Measurements from ENCODE around the gene WWC1. TPM values are rescaled to one million over a fixed set of nuclear protein-coding genes. Genes with fewer than 3 reads are reported as not detected.
A peak's percentile ranks its signal among the peaks of the same experiment; 100 is the strongest.

Gene WWC1
- total and polyA plus RNA-seq, 2 experiments from 2014 or later, result 6.0 to 9.7 TPM

DNA sequence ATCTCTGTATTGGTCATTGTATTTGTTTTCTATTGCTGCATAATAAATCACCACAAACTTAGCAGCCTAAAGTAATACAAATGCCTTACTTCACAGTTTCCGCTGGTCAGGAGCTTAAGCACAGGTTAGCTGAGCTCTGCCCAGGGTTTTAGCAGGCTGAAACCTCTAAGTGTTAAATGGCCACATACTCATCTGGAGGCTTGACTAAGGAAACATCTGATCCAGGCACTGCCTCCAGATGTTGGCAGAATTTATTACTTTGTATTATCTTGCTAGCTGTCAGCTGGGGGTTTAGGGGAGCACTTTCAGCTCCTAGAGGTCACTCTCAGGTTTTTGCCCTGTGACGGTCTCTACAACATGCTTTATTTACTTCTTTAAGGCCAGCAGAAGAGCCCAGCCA, 171.6 kb downstream of the WWC1 start:
- Histone ChIP-seq H3K27ac (no peak overlapping the region), H3K4me3 (no peak overlapping the region), H3K9me3 (ENCODE audit: low read depth) (no peaks in the 10 kb centered on the region), H3K4me1 (ENCODE audit: low read depth) (no peaks in the 10 kb centered on the region), H3K36me3 (no peaks in the 10 kb centered on the region), H3K27me3 (no peaks in the 10 kb centered on the region)
- TF ChIP-seq, protein P1, sequence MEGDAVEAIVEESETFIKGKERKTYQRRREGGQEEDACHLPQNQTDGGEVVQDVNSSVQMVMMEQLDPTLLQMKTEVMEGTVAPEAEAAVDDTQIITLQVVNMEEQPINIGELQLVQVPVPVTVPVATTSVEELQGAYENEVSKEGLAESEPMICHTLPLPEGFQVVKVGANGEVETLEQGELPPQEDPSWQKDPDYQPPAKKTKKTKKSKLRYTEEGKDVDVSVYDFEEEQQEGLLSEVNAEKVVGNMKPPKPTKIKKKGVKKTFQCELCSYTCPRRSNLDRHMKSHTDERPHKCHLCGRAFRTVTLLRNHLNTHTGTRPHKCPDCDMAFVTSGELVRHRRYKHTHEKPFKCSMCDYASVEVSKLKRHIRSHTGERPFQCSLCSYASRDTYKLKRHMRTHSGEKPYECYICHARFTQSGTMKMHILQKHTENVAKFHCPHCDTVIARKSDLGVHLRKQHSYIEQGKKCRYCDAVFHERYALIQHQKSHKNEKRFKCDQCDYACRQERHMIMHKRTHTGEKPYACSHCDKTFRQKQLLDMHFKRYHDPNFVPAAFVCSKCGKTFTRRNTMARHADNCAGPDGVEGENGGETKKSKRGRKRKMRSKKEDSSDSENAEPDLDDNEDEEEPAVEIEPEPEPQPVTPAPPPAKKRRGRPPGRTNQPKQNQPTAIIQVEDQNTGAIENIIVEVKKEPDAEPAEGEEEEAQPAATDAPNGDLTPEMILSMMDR (IDR thresholded peaks at IDR 0.05; ENCODE audit: low read depth, low read length), result no peak
- DNase-seq (ENCODE audit: low read depth in 1 of 2, low spot score in 1 of 2), result no peak

GRCh38 chr5:168464214-168464613, 172.8 kb downstream of the WWC1 start:
- Histone ChIP-seq H3K36me3 (no peaks in the 10 kb centered on the region), H3K4me1 (ENCODE audit: low read depth) (no peaks in the 10 kb centered on the region), H3K27ac (no peak overlapping the region), H3K9me3 (ENCODE audit: low read depth) (no peaks in the 10 kb centered on the region), H3K4me3 (no peak overlapping the region), H3K27me3 (no peaks in the 10 kb centered on the region)
- TF ChIP-seq, protein P1 (IDR thresholded peaks at IDR 0.05; ENCODE audit: low read depth, low read length), result no peak
- no peak for DNase-seq (ENCODE audit: low read depth in 1 of 2, low spot score in 1 of 2)

GRCh38 chr5:168464641-168465040, 173.2 kb downstream of the WWC1 start:
- no peak overlapping the region for H3K27ac ChIP-seq
- H3K27me3 ChIP-seq, result no peaks in the 10 kb centered on the region
- no peaks in the 10 kb centered on the region for H3K4me1 ChIP-seq (ENCODE audit: low read depth)
- no peak for DNase-seq (ENCODE audit: low read depth in 1 of 2, low spot score in 1 of 2)
- H3K36me3 ChIP-seq, result no peaks in the 10 kb centered on the region
- H3K9me3 ChIP-seq (ENCODE audit: low read depth), result no peaks in the 10 kb centered on the region
- TF ChIP-seq, protein P1 (IDR thresholded peaks at IDR 0.05; ENCODE audit: low read depth, low read length), result no peak
- no peak overlapping the region for H3K4me3 ChIP-seq

- no peaks in the 10 kb centered on the region for H3K9me3 ChIP-seq (ENCODE audit: low read depth)
- DNase-seq (ENCODE audit: low read depth in 1 of 2, low spot score in 1 of 2), result no peak
- no peaks in the 10 kb centered on the region for H3K27me3 ChIP-seq
- no peak overlapping the region for H3K4me3 ChIP-seq
- H3K27ac ChIP-seq, result no peak overlapping the region
- no peaks in the 10 kb centered on the region for H3K36me3 ChIP-seq
- TF ChIP-seq, protein P1 (IDR thresholded peaks at IDR 0.05; ENCODE audit: low read depth, low read length), result no peak
- H3K4me1 ChIP-seq (ENCODE audit: low read depth), result no peaks in the 10 kb centered on the region
Measured at GRCh38 chr5:168467755-168468330, 176.4 kb downstream of the WWC1 start.

DNA sequence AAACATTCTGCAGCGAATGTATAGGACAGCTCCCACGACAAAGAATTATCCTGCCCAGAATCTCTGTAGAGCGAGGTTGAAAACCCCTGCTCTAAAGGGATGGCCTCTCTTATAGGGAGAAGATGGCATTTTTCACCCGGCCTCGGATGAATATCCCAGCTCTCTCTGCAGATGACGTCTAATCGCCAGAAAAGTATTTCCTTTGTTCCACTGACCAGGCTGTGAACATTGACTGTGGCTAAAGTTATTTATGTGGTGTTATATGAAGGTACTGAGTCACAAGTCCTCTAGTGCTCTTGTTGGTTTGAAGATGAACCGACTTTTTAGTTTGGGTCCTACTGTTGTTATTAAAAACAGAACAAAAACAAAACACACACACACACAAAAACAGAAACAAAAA, 177.4 kb downstream of the WWC1 start:
- Histone ChIP-seq H3K27ac (no peak overlapping the region), H3K36me3 (no peaks in the 10 kb centered on the region), H3K4me3 (no peak overlapping the region), H3K4me1 (ENCODE audit: low read depth) (no peaks in the 10 kb centered on the region), H3K9me3 (ENCODE audit: low read depth) (no peaks in the 10 kb centered on the region), H3K27me3 (no peaks in the 10 kb centered on the region)
- DNase-seq (ENCODE audit: low read depth in 1 of 2, low spot score in 1 of 2), result peak in 1 of 2 donors; percentile 70
- TF ChIP-seq, protein P1 (IDR thresholded peaks at IDR 0.05; ENCODE audit: low read depth, low read length), result no peak
